Breast epithelium (tissue), 3 donors: Measurements from ENCODE around the gene TREM2.

Source experiments
- CTCF ChIP-seq, 3 donors: fragments of 450-650 bp; IDR thresholded peaks; one replicate each; pipeline ENCODE4 v1.5.1; 2016 to 2017; ENCODE audit warnings: antibody characterized with exemption in 3 of 3, mild to moderate bottlenecking in 3 of 3, moderate library complexity in 3 of 3
- POLR2A ChIP-seq: fragments of 450-650 bp; IDR thresholded peaks from one replicate; pipeline ENCODE4 v1.6.1; 2016; ENCODE audit warnings: antibody characterized with exemption, mild to moderate bottlenecking, moderate library complexity
- POLR2AphosphoS5 ChIP-seq, 3 donors: sonication (generic); formaldehyde crosslinking; IDR thresholded peaks; one replicate each; pipeline ENCODE4 v1.6.1; 2017; ENCODE audit warnings: antibody characterized with exemption in 3 of 3

DNA sequence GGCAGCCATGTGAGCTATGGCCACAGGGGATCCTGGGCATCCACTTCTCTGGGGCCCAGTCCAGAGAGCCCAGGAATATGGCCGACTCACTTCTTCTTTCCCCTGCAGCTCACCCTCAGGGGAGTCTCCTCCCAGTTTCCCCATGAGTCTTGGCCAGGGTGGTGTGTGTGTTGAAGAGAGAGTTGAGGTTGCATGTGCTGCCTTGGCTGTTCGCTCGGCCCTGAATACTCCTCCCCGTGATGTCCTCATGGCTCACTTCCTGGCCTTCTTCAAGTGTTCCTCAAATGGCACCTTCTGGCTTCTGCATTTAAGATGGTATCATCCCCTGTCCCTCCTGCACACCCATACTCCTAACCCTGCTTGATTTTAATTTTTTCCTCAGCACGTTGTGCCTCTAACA, 5.6 kb downstream of the TREM2 start:
- no peak for TF ChIP-seq CTCF (IDR thresholded peaks at IDR 0.05)
- TF ChIP-seq POLR2AphosphoS5 (IDR thresholded peaks at IDR 0.05): no peak
- TF ChIP-seq POLR2A: no peak
